HCT116 (cell line): ENCODE measurements around the gene CRK. TPM values are rescaled to one million over a fixed set of nuclear protein-coding genes. Genes with fewer than 3 reads are reported as not detected.

Experiments
- ATAC-seq: fragments of 200-7000 bp; cut with Tn5 transposase; 2 replicates; pipeline ENCODE4 v1.9.1; 2020; ENCODE audit warnings: mild to moderate bottlenecking, moderate library complexity
- BruUV-seq: library from RNA; stranded (reverse); fragments of 400-500 nt; replicated peaks from 2 replicates; lab custom pipeline; 2021; lab: Mats Ljungman, UMichigan
- CTCF ChIA-PET: fragments of 300-600 bp; sonication (Branson Sonifier 250); formaldehyde crosslinking; loops from one replicate; lab custom pipeline; 2021; ENCODE audit warnings: antibody characterized with exemption; lab: Charles Lee
- POLR2A ChIA-PET: fragments of 300-600, 350-600 bp; sonication (Branson Sonifier 250); formaldehyde crosslinking; loops from one replicate; lab custom pipeline; 2021; ENCODE audit warnings: antibody characterized with exemption; lab: Charles Lee
- RAD21 ChIA-PET, 2 experiments: fragments of 300-600 bp; sonication (Branson Sonifier 250); formaldehyde crosslinking; loops; one replicate each; lab custom pipeline; 2023; ENCODE audit warnings: low total read pairs in 2 of 2; ENCODE audit not compliant: uncharacterized antibody in 2 of 2, unreplicated experiment in 2 of 2, low non-redundant PET in 1 of 2; lab: Charles Lee
- DNase-seq: peaks from one replicate; pipeline ENCODE4 v3.0.0-alpha.2; 2010; ENCODE audit warnings: low read depth, low spot score
- H2AFZ ChIP-seq: fragments of 200-600 bp; shearing (Covaris generic), sonication (generic); 2 replicates; pipeline ENCODE4 v1.6.1; 2017; ENCODE audit warnings: low read depth, mixed run types, mixed read lengths, antibody characterized with exemption, low read length; ENCODE audit not compliant: poor library complexity, severe bottlenecking
- H3K27ac ChIP-seq: 2 replicates; pipeline ENCODE4 v1.5.1; 2012; ENCODE audit warnings: low read depth, low read length
- H3K27me3 ChIP-seq: fragments of 200-600 bp; sonication (generic); 2 replicates; pipeline ENCODE4 v1.6.1; 2016; ENCODE audit warnings: mixed run types, low read length, mixed read lengths; ENCODE audit not compliant: insufficient read depth
- H3K36me3 ChIP-seq, 2 experiments: fragments of 200-500 bp in 1 of 2; fragments of 200-600 bp in 1 of 2; sonication (Bioruptor generic) in 1 of 2; sonication (generic) in 1 of 2; 2 replicates each; pipeline versions ENCODE4 v1.5.1 to v1.6.1; 2014 to 2016; ENCODE audit warnings: low read length in 2 of 2, inconsistent platforms in 1 of 2, mixed read lengths in 1 of 2, mixed run types in 1 of 2; ENCODE audit not compliant: insufficient read depth in 2 of 2, control insufficient read depth in 1 of 2
- H3K4me1 ChIP-seq, 2 experiments: fragments of 200-600 bp in 1 of 2; sonication (generic) in 1 of 2; 2 replicates each; pipeline versions ENCODE4 v1.5.1 to v1.6.1; 2012 to 2017; ENCODE audit warnings: low read length in 2 of 2, inconsistent platforms in 1 of 2, mild to moderate bottlenecking in 1 of 2, mixed read lengths in 1 of 2, mixed run types in 1 of 2, moderate library complexity in 1 of 2; ENCODE audit not compliant: insufficient read depth in 2 of 2, control insufficient read depth in 1 of 2
- H3K4me2 ChIP-seq: fragments of 200-600 bp; sonication (generic); 2 replicates; pipeline ENCODE4 v1.6.1; 2017; ENCODE audit warnings: mixed run types, low read length, mixed read lengths
- H3K4me3 ChIP-seq, 2 experiments: fragments of 200-600 bp in 1 of 2; sonication (generic) in 1 of 2; replicated peaks in 1 of 2; 2 replicates each; pipeline ENCODE4 v1.5.1; 2011 to 2016; ENCODE audit warnings: low read length in 2 of 2, control low read depth in 1 of 2, low read depth in 1 of 2, mild to moderate bottlenecking in 1 of 2, mixed read lengths in 1 of 2, mixed run types in 1 of 2
- H3K79me2 ChIP-seq: fragments of 200-600 bp; sonication (generic); 2 replicates; pipeline ENCODE4 v1.6.1; 2017; ENCODE audit warnings: mild to moderate bottlenecking, mixed run types, low read length, moderate library complexity, mixed read lengths; ENCODE audit not compliant: insufficient read depth
- H3K9ac ChIP-seq: fragments of 200-600 bp; sonication (generic); 2 replicates; pipeline ENCODE4 v1.6.1; 2016; ENCODE audit warnings: low read length, mixed read lengths
- H3K9me2 ChIP-seq: fragments of 200-600 bp; sonication (generic), shearing (Covaris generic); 2 replicates; pipeline ENCODE4 v1.6.1; 2017; ENCODE audit warnings: mixed run types, mild to moderate bottlenecking, moderate library complexity; ENCODE audit not compliant: insufficient read depth
- H3K9me3 ChIP-seq, 2 experiments: fragments of 200-500 bp in 1 of 2; fragments of 200-600 bp in 1 of 2; sonication (Bioruptor generic) in 1 of 2; sonication (generic) in 1 of 2; 2 replicates each; pipeline ENCODE4 v1.6.1; 2014 to 2017; ENCODE audit warnings: low read length in 2 of 2, mixed read lengths in 2 of 2, inconsistent platforms in 1 of 2, low read depth in 1 of 2, mild to moderate bottlenecking in 1 of 2, mixed run types in 1 of 2, moderate library complexity in 1 of 2; ENCODE audit not compliant: control insufficient read depth in 1 of 2, insufficient read depth in 1 of 2
- H4K20me1 ChIP-seq: fragments of 200-600 bp; sonication (generic), shearing (Covaris generic); 2 replicates; pipeline ENCODE4 v1.6.1; 2017; ENCODE audit warnings: mixed run types, mild to moderate bottlenecking, moderate library complexity; ENCODE audit not compliant: insufficient read depth
- ATF3 ChIP-seq: IDR thresholded peaks from 2 replicates; pipeline ENCODE4 v1.6.1; 2012
- CBX3 ChIP-seq: IDR thresholded peaks from 2 replicates; pipeline ENCODE4 v1.6.1; 2012; ENCODE audit warnings: low read depth
- CEBPB ChIP-seq: IDR thresholded peaks from 2 replicates; pipeline ENCODE4 v1.6.1; 2012; ENCODE audit warnings: low read depth
- CTCF ChIP-seq, 3 experiments: fragments of 200-600 bp in 1 of 3; sonication (generic) in 1 of 3; IDR thresholded peaks in 2 of 3; conservative IDR thresholded peaks in 1 of 3; 2 replicates each; pipeline ENCODE4 v1.5.1; 2012 to 2017; ENCODE audit warnings: low read depth in 2 of 3, low read length in 2 of 3, antibody characterized with exemption in 1 of 3, borderline replicate concordance in 1 of 3, control low read depth in 1 of 3, mild to moderate bottlenecking in 1 of 3, mixed read lengths in 1 of 3, mixed run types in 1 of 3, moderate library complexity in 1 of 3; ENCODE audit not compliant: insufficient read depth in 1 of 3
- EGR1 ChIP-seq: IDR thresholded peaks from 2 replicates; pipeline ENCODE4 v1.6.1; 2012; ENCODE audit warnings: low read depth
- EZH2 ChIP-seq: fragments of 200-600 bp; sonication (generic); IDR thresholded peaks from 2 replicates; pipeline ENCODE4 v1.6.1; 2017; ENCODE audit warnings: antibody characterized with exemption, mixed run types
- EZH2phosphoT487 ChIP-seq: fragments of 200-600 bp; IDR thresholded peaks from 2 replicates; pipeline ENCODE4 v1.6.1; 2018; ENCODE audit warnings: antibody characterized with exemption, borderline replicate concordance
- FOSL1 ChIP-seq: IDR thresholded peaks from 2 replicates; pipeline ENCODE4 v1.6.1; 2012; ENCODE audit warnings: low read depth
- JUND ChIP-seq: IDR thresholded peaks from 2 replicates; pipeline ENCODE4 v1.6.1; 2012
- MAX ChIP-seq: IDR thresholded peaks from 2 replicates; pipeline ENCODE4 v1.6.1; 2012
- POLR2A ChIP-seq: IDR thresholded peaks from 2 replicates; pipeline ENCODE4 v1.7.0; 2011; ENCODE audit warnings: borderline replicate concordance; ENCODE audit not compliant: insufficient read depth, insufficient read length; ENCODE audit errors: extremely low read depth
- POLR2AphosphoS5 ChIP-seq: IDR thresholded peaks from 2 replicates; pipeline ENCODE4 v1.6.1; 2011; ENCODE audit warnings: mild to moderate bottlenecking, low read depth, low read length, moderate library complexity
- RAD21 ChIP-seq: IDR thresholded peaks from 2 replicates; pipeline ENCODE4 v1.6.1; 2012; ENCODE audit warnings: low read depth, mild to moderate bottlenecking
- REST ChIP-seq: IDR thresholded peaks from 2 replicates; pipeline ENCODE4 v1.6.1; 2012; ENCODE audit warnings: low read depth
- SP1 ChIP-seq: IDR thresholded peaks from 2 replicates; pipeline ENCODE4 v1.6.1; 2012; ENCODE audit warnings: low read depth
- TCF7L2 ChIP-seq: IDR thresholded peaks from 2 replicates; pipeline ENCODE4 v1.7.0; 2011; ENCODE audit warnings: borderline replicate concordance, inconsistent platforms; ENCODE audit not compliant: insufficient read depth, insufficient read length; ENCODE audit errors: extremely low read depth
- YY1 ChIP-seq: IDR thresholded peaks from 2 replicates; pipeline ENCODE4 v1.6.1; 2011; ENCODE audit warnings: low read length, low read depth, moderate library complexity, mild to moderate bottlenecking; ENCODE audit not compliant: insufficient replicate concordance; ENCODE audit errors: extremely low read depth
- intact Hi-C: fragments of 100-400 bp; cut with micrococcal nuclease; formaldehyde crosslinking; loops from 2 replicates; pipeline ENCODE4 v1.10.0; 2022
- total RNA-seq: library from RNA; stranded (reverse); gene quantifications from one replicate; pipeline ENCODE4 v1.2.1, GENCODE V29; 2021; ENCODE audit not compliant: unreplicated experiment

CRK gene
- total RNA-seq, 1 experiment from 2014 or later, result 55.5 TPM

GRCh38 chr17:1505586-1505985 is 49.6 kb upstream of the CRK start:
- Histone ChIP-seq H3K9ac (no peak overlapping the region), H4K20me1 (no peaks in the 10 kb centered on the region), H2AFZ (no peak overlapping the region)
- no peak for ATAC-seq
- BruUV-seq, result no TSS peak
- TF ChIP-seq JUND (no peak), EGR1 (no peak), TCF7L2 (no peak), YY1 (no peak), REST (no peak), RAD21 (no peak), EZH2phosphoT487 (no peak), CTCF (IDR thresholded peaks at IDR 0.05 in 2 of 3, conservative IDR thresholded peaks at IDR 0.05 in 1 of 3; ENCODE audit: borderline replicate concordance in 1 of 3, insufficient read depth in 1 of 3, low read depth in 2 of 3, low read length in 2 of 3) (no peak), CEBPB (no peak), SP1 (no peak), EZH2 (no peak), ATF3 (no peak), POLR2AphosphoS5 (no peak), CBX3 (no peak), POLR2A (no peak), MAX (no peak), FOSL1 (no peak)
- TF ChIP-seq, all 23 proteins: peak for 0
- intact Hi-C loops, result no loop called here
- H3K9me3 ChIP-seq, result no peaks in the 10 kb centered on the region
- H3K4me2 ChIP-seq, result no peak overlapping the region
- ChIA-PET POLR2A (interaction anchor here (0.7 to 1.2 kb wide), 2 partner anchors 10 to 13 kb away, joined by 3 read pairs; partner anchors contain the start of gene MYO1C), CTCF (interaction anchor here (0.7 kb wide), 1 partner anchor 28 kb away, joined by 3 read pairs; no protein-coding TSS in a partner anchor), RAD21 (no interaction called here)
- no peaks in the 10 kb centered on the region for H3K27me3 ChIP-seq
- no peak overlapping the region for H3K4me3 ChIP-seq
- H3K4me1 ChIP-seq, result peaks cover 0 to 3% of the 10 kb centered on the region in 2 experiments; a peak in 1 of 4 replicates
- no peaks in the 10 kb centered on the region for H3K9me2 ChIP-seq
- no peaks in the 10 kb centered on the region for H3K79me2 ChIP-seq
- no peak overlapping the region for H3K27ac ChIP-seq
- no peaks in the 10 kb centered on the region; a peak in 1 of 4 replicates for H3K36me3 ChIP-seq
- no peak for DNase-seq
